ENCODE data around the gene NME2. TPM values are rescaled to one million over a fixed set of nuclear protein-coding genes. Genes with fewer than 3 reads are reported as not detected.
"Not testable (repeated sequence)": the region's sequence is repeated elsewhere in the genome, so short reads cannot be mapped to it uniquely, and the experiment has no call there.

The NME2 gene
- polyA plus RNA-seq, 1 donor: 313 TPM

DNA sequence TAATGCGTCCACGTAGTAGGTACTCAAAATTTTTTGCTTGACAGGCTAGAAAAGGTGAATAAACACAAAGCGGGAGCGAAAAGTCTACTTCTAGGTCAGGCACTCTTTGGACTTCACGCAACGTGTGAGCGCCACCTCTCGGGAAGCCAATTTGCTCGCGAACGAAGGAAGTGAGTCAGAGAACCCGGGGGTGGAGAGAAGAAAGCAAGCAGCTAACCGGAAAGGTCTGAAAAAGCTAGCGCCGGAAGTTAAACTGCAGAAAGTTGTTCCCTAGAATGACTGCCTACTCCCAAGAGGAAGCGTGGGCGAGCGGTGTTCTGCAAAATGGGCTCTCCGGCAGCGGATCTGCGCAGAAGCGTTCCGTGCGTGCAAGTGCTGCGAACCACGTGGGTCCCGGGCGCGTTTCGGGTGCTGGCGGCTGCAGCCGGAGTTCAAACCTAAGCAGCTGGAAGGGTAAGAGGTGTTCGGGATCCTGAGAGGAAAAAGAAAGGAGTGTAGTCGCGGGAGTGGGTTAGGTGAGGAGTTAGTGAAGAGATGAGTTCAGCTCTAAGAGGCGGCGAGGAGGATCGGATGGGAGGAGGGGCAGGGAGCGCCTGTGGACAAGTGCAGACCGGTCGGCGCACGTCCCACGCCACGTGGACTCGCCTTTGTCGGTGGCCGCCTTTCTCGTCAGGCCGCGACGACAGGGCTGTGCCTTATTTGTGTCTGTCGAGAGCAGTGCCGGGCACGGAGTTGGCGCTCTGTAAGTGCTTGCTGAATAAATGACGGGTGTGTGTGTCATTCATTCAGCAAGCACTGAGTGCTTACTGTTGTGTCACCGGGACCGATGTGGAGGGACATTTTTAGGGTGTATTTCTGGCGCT, 12.8 kb upstream of the NME2 start, which contains the start of gene NME1:
Gene NME1 (plus strand): TSS at position 350 of the 863 bp plus-strand sequence. CDS start 2,096 bp downstream, outside the sequence.
- peak; percentile 97 for DNase-seq

DNA sequence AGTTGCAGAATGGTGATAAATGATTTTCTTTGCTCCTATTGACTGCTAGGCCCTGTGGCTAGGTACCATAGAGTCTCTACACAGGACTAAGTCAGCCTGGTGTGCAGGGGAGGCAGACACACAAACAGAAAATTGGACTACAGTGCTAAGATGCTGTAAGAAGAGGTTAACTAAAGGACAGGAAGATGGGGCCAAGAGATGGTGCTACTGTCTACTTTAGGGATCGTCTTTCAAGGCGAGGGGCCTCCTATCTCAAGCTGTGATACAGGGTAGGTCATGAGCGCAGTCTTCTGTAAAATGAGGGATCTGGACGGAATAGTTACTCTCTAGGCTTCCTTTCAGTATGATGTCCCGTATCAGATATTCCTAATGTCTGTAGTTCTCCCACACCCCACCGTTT, 12.0 kb upstream of the NME2 start:
- no peak for DNase-seq

DNA sequence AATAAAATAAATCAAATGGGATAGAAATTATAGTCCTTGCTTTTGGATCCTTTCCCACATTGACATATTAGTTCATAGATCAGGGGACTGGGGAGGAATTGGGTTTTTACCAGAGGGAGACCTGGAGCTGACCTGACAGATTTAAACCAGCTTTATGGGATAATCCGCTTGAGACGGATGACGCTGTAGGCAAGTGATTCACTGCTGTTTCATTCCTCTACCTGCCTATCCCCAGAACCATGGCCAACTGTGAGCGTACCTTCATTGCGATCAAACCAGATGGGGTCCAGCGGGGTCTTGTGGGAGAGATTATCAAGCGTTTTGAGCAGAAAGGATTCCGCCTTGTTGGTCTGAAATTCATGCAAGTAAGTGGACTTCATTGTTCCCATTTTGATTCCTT, 10.8 kb upstream of the NME2 start:
- no peak for DNase-seq

DNA sequence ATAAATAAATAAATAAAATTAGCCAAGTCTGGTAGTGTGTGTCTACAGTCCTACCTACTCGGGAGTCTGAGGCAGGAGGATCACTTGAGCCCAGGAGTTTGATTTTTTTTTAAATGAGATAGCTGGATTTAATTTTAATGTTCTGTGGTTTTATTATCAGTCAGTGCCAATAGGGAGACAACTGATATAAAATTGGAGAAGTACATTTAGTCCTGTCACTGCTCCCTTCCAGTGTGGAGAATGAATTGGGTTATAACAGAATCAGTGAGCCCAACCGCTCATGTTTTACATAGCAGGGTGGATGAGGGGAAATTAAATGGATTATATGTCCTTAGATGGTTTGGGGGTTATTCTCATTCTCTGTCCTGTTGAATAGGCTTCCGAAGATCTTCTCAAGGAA, 6.6 kb upstream of the NME2 start:
- no peak for DNase-seq

- no peak for DNase-seq
Observed at GRCh38 chr17:51161541-51161940, 4.7 kb upstream of the NME2 start.

DNA sequence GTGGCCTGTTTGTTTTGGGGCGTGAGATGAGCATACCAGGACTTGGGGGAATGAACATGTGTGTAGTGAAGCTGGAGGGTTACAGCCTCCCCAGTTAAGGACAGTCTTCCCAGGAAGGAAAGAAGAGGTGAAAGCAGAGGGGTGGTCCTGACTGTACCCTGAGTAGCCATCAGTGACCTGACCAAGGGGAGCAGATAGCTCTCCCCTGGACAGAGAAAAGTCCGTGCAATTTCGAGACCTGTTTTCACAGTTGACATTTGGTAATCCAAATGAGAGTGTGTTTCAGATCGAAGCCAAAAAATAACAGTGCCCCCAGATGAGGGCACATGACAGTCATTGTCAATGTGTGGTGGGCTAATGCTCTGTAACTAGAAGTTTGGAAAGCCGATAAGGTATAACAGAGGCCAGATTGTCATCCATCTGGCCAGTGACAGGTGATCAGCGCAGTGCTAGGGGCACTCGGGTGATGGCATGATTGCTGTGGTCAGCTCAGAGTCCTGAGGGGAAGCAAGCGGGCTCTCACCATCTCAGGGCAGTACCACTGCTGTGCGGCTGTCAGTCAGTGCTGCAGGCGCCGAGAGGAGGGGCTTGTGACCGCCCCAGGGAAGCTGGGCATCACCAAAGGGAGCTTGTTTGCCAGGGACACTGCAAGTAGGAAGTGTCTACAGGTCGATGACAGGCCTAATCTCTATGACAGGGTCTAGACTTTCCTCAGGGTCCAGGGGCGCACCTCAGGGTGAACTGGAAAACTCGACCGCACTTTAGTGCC, 1.1 kb upstream of the NME2 start:
- DNase-seq: no peak

DNA sequence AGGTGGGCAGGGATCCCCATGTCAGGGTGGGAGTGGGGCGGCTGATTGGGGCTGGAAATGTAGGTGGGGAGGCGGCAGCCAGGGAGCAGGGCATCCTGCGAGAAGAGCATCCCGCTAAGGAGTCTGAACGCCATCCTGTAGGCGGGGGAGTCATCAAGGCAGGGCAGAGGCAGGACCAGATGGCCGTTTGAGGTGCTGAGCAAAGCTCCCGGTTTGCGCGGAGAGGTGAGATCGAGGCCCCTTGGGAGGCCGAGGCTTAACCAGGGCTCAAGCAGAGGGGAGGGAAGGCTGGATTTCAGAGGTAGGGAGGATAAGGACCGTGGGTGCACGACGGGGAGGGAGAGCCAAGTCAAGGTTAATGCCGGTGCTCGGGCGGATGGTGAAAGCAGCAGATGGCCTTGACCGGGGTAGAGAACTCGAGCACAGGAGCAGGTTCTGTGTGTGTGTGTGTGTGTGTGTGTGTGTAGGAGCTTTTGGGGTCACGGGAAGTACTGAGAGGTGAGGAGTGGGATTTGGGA, 472 bp upstream of the NME2 start:
- DNase-seq: no peak

DNA sequence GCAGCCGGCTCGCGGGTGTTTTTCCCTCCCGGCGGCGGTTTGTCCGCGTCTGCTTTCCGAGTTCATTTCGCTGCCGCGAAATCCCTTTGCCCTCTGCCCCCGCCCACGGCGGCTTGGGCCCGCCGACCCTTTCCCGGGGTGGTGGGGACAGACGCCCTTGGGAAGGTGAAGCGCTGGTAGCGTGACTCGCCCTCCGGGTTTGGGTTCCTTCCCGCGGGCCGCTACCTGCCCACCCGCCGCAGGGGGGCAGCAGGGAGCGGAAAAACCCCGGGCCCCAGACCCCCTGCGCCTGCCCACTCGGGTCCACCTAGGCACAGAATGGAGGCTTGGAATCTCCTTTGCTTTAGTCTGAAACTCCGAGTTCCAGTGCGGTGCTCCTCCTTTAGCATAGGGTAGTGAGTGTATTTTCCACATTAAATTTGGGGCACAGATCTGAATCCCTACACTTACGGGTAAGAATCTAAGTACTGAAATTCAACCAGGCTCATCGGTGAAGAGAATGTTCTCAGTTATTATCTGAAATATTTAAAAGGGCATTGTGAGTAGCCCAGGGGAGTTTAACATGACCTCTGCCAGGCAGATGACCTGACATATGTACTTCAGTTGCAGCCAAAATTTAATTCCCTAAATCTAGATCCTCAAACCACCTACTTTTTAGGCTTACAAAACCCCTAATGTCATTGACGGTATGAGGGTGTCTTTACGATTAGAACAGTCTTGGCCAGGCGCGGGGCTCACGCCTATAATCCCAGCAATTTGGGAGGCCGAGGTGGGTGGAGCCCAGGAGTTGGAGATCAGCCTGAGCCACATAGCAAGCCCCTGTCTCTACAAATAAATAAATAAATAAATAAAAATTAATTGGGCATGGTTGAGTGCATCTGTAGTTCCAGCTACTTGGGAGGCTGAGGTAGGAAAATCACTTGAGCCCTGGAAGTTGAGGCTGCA, 1.0 kb downstream of the NME2 start:
- DNase-seq: peak; percentile 38

DNA sequence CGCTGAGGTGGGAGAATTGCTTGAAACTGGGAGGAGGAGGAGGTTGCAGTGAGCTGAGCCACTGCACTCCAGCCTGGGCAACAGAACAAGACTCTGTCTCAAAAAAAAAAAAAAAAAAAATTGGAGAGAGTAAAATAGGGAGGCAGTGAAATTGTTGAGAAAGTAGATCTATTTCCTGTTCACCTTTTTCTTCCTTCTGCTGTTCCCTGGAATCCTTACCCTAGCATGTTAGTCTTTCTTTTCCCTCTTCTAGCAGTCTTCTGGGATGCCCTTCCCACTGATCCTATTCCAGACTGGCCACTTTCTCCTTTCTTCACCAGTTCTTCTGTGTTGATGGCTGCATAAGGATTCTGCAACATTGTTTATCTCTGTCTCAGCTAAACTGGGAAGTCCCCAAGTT, 3.1 kb downstream of the NME2 start:
- no peak for DNase-seq

DNA sequence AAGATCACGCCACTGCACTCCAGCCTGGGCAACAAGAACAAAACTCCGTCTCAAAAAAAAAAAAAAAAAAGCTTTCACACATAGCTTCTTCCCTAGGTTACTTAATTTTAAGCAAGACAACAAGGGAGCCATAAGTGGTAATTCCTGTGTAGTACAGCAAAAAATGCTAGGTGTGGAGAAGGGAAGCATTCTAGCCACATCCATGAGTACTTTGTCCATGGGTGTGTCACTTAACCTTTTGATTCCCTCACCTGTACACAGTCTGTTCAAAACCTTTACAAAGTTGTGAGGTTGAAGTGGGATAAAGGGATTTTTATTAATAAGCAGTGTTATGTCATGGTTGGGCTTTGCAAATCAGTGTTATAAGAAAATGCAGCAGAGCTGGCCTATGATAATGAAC, 4.5 kb downstream of the NME2 start:
- DNase-seq: no peak

- not testable (repeated sequence) for DNase-seq
Observed at GRCh38 chr17:51172030-51172429, 5.8 kb downstream of the NME2 start.

DNA sequence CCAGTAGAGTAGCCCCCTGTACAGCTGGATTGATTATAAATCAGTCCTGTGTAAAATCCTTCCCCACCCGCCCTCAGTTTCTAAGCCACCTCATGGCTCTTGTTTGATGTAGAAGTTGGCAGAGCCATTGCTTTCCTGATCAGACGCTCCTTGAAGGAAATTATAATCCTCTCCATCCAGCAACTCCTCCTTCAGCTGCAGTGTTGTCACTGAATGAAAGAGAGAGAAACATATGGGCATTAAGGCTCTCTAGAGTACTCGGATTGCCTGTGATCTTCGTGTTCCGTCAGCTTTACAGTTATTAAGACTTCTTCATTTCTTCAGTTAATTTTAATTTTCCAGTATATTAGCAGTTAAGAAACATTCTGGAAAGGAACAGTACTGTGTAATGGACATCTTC, 14.3 kb downstream of the NME2 start:
- no peak for DNase-seq

GRCh38 chr17:51184124-51184523, 17.9 kb downstream of the NME2 start:
- DNase-seq: no peak

GRCh38 chr17:51185763-51186332, 19.6 kb downstream of the NME2 start:
- no peak for DNase-seq

GRCh38 chr17:51188271-51188833, 22.1 kb downstream of the NME2 start:
- no peak for DNase-seq

- DNase-seq: no peak
Observed at GRCh38 chr17:51189162-51189561, 23.0 kb downstream of the NME2 start.

DNA sequence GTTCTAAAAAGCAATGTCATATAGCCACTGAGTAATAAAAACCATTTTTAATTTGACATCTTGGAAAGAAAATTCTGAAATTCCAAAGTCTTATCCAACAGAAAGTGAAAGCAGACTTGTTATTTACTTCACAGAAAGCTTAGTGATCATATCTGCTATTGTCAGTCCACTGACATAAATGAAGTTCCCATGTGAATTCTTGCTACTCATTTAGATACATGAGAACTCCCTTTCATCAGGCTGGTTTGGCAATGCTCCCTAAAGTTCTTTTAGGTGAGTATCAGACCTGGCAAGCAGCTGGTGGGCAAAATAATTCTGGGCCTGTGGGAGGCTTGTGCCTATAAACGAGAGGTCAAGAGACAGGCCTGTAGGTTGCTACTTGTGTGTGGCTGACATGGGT, 23.4 kb downstream of the NME2 start:
- DNase-seq: no peak

DNA sequence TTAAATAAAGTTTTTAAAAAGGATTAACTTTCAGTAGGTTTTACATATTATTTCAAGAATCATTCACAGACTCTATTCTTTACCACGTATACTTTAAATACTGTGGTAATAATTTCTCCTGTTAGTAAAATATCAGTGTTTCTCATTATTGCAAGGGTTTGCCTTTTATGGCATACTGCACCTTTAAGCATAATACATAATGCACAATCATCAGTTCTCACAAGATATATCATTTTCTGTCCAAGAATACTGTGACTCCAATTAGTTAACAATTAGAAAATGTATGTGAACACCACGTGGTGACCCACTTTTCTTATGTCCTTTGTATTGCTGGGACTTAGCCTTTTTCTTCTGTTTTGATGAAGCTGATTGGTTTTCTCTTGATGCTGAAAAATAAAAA, 25.7 kb downstream of the NME2 start:
- DNase-seq: no peak

DNA sequence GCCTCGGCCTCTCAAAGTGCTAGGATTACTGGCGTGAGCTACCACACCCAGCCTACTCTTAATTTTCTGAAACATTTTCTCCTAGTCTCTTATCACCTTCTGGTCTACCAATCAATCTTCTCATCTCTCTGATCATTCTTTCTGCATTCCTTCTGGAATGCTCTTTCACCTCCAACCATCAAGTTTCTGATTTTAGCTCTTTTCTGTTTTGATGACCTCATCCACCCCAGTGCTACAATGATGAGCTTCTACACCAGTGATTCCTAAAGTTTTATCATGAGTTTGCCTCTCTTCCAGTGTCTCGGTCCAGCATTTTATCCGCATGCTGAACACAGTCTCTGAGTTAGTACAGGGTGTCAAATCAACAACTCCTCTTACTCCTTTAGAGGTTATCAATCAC, 31.5 kb downstream of the NME2 start:
- no peak for DNase-seq

GRCh38 chr17:51200295-51200694, 34.1 kb downstream of the NME2 start:
- no peak for DNase-seq

- DNase-seq: no peak
Observed at GRCh38 chr17:51200846-51201245, 34.6 kb downstream of the NME2 start.

DNA sequence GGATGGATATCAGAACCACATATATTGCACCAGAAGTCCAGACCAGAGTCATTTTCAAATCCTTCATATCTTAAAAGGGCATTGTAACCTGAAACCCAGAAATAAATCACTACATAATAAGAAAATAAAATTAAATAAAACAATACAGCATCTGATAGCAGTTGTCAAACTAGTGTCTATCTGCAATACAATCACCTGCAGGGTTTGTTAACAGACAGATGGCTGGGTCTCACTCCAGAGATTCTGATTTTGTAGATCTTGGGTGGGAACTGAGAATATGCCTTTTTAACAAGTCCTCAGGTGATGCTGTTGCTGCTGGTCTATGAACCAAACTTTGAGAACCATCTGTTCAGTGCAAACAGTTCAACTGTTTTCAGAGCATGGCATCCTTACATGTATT, 37.6 kb downstream of the NME2 start:
- DNase-seq: no peak
